Measurements from ENCODE around the gene MYADML2. TPM values are rescaled to one million over a fixed set of nuclear protein-coding genes. Genes with fewer than 3 reads are reported as not detected.
A peak's percentile ranks its signal among the peaks of the same experiment; 100 is the strongest.

The MYADML2 gene
- total RNA-seq, 1 donor from 2014 or later = not detected

- intact Hi-C loops (cut with micrococcal nuclease) = no loop called here
- H3K36me3 Mint-ChIP-seq (ENCODE audit: low read depth) = no peaks in the 10 kb centered on the region
- no peak overlapping the region for H3K4me3 Mint-ChIP-seq (ENCODE audit: low read depth)
- H3K27me3 Mint-ChIP-seq (ENCODE audit: low read depth) = peaks cover 10% of the 10 kb centered on the region
- no peak for DNase-seq (ENCODE audit: low spot score)
- H3K9me3 Mint-ChIP-seq = no peaks in the 10 kb centered on the region
- H3K27ac Mint-ChIP-seq = no peak overlapping the region
- H3K4me1 Mint-ChIP-seq (ENCODE audit: low read depth) = no peaks in the 10 kb centered on the region
These were observed 5.0 kb upstream of the MYADML2 start for GRCh38 chr17:81951785-81952684.

GRCh38 chr17:81950501-81950900 lies 3.5 kb upstream of the MYADML2 start:
- Mint-ChIP-seq H3K9me3 (no peaks in the 10 kb centered on the region), H3K27ac (no peak overlapping the region), H3K4me3 (ENCODE audit: low read depth) (no peak overlapping the region), H3K27me3 (ENCODE audit: low read depth) (peaks cover 11% of the 10 kb centered on the region), H3K4me1 (ENCODE audit: low read depth) (no peaks in the 10 kb centered on the region), H3K36me3 (ENCODE audit: low read depth) (no peaks in the 10 kb centered on the region)
- intact Hi-C loops (cut with micrococcal nuclease) = no loop called here
- no peak for DNase-seq (ENCODE audit: low spot score)

GRCh38 chr17:81948635-81949378 lies 1.8 kb upstream of the MYADML2 start:
- H3K9me3 Mint-ChIP-seq = no peaks in the 10 kb centered on the region
- H3K4me1 Mint-ChIP-seq (ENCODE audit: low read depth) = no peaks in the 10 kb centered on the region
- intact Hi-C loops (cut with micrococcal nuclease) = no loop called here

GRCh38 chr17:81944858-81945257 lies 2.2 kb downstream of the MYADML2 start:
- no peaks in the 10 kb centered on the region for H3K4me1 Mint-ChIP-seq (ENCODE audit: low read depth)
- H3K36me3 Mint-ChIP-seq (ENCODE audit: low read depth) = no peaks in the 10 kb centered on the region
- peaks cover 3% of the 10 kb centered on the region for H3K27me3 Mint-ChIP-seq (ENCODE audit: low read depth)
- no peak overlapping the region for H3K27ac Mint-ChIP-seq
- H3K9me3 Mint-ChIP-seq = no peaks in the 10 kb centered on the region
- H3K4me3 Mint-ChIP-seq (ENCODE audit: low read depth) = no peak overlapping the region
- intact Hi-C loops (cut with micrococcal nuclease) = no loop called here
- no peak for DNase-seq (ENCODE audit: low spot score)

More at GRCh38 chr17:81948635-81949378, 1.8 kb upstream of the MYADML2 start:
- peaks cover 11% of the 10 kb centered on the region for H3K27me3 Mint-ChIP-seq (ENCODE audit: low read depth)
- no peaks in the 10 kb centered on the region for H3K36me3 Mint-ChIP-seq (ENCODE audit: low read depth)
- H3K27ac Mint-ChIP-seq = no peak overlapping the region
- no peak for DNase-seq (ENCODE audit: low spot score)
- H3K4me3 Mint-ChIP-seq (ENCODE audit: low read depth) = no peak overlapping the region

- H3K36me3 Mint-ChIP-seq (ENCODE audit: low read depth) = no peaks in the 10 kb centered on the region
- H3K4me1 Mint-ChIP-seq (ENCODE audit: low read depth) = peaks cover 3% of the 10 kb centered on the region
- no peak overlapping the region for H3K27ac Mint-ChIP-seq
- peaks cover 2% of the 10 kb centered on the region for H3K27me3 Mint-ChIP-seq (ENCODE audit: low read depth)
- H3K9me3 Mint-ChIP-seq = no peaks in the 10 kb centered on the region
- intact Hi-C loops (cut with micrococcal nuclease) = no loop called here
- no peak overlapping the region for H3K4me3 Mint-ChIP-seq (ENCODE audit: low read depth)
- no peak for DNase-seq (ENCODE audit: low spot score)
These were observed 4.9 kb downstream of the MYADML2 start for GRCh38 chr17:81942167-81942553.

GRCh38 chr17:81941484-81942166 lies 5.4 kb downstream of the MYADML2 start:
- Mint-ChIP-seq H3K27ac (no peak overlapping the region), H3K4me1 (ENCODE audit: low read depth) (peaks cover 3% of the 10 kb centered on the region), H3K4me3 (ENCODE audit: low read depth) (no peak overlapping the region), H3K27me3 (ENCODE audit: low read depth) (no peaks in the 10 kb centered on the region), H3K9me3 (no peaks in the 10 kb centered on the region), H3K36me3 (ENCODE audit: low read depth) (no peaks in the 10 kb centered on the region)
- intact Hi-C loops (cut with micrococcal nuclease) = no loop called here
- DNase-seq (ENCODE audit: low spot score) = no peak

- H3K4me3 Mint-ChIP-seq (ENCODE audit: low read depth) = no peak overlapping the region
- H3K36me3 Mint-ChIP-seq (ENCODE audit: low read depth) = no peaks in the 10 kb centered on the region
- H3K9me3 Mint-ChIP-seq = no peaks in the 10 kb centered on the region
- DNase-seq (ENCODE audit: low spot score) = no peak
- H3K27ac Mint-ChIP-seq = no peak overlapping the region
- no peaks in the 10 kb centered on the region for H3K27me3 Mint-ChIP-seq (ENCODE audit: low read depth)
- intact Hi-C loops (cut with micrococcal nuclease) = no loop called here
- peaks cover 7% of the 10 kb centered on the region for H3K4me1 Mint-ChIP-seq (ENCODE audit: low read depth)
These were observed 6.2 kb downstream of the MYADML2 start for GRCh38 chr17:81940538-81941483.

GRCh38 chr17:81939881-81940385 lies 7.1 kb downstream of the MYADML2 start:
- peaks cover 4% of the 10 kb centered on the region for H3K36me3 Mint-ChIP-seq (ENCODE audit: low read depth)
- H3K4me3 Mint-ChIP-seq (ENCODE audit: low read depth) = no peak overlapping the region
- H3K9me3 Mint-ChIP-seq = no peaks in the 10 kb centered on the region
- H3K27ac Mint-ChIP-seq = no peak overlapping the region
- no peak for DNase-seq (ENCODE audit: low spot score)
- intact Hi-C loops (cut with micrococcal nuclease) = no loop called here
- peaks cover 8% of the 10 kb centered on the region for H3K4me1 Mint-ChIP-seq (ENCODE audit: low read depth)
- H3K27me3 Mint-ChIP-seq (ENCODE audit: low read depth) = no peaks in the 10 kb centered on the region

- H3K9me3 Mint-ChIP-seq = no peaks in the 10 kb centered on the region
- intact Hi-C loops (cut with micrococcal nuclease) = no loop called here
- peaks cover 5% of the 10 kb centered on the region for H3K36me3 Mint-ChIP-seq (ENCODE audit: low read depth)
- H3K27ac Mint-ChIP-seq = no peak overlapping the region
- DNase-seq (ENCODE audit: low spot score) = no peak
- no peaks in the 10 kb centered on the region for H3K27me3 Mint-ChIP-seq (ENCODE audit: low read depth)
- peaks cover 8% of the 10 kb centered on the region for H3K4me1 Mint-ChIP-seq (ENCODE audit: low read depth)
- no peak overlapping the region for H3K4me3 Mint-ChIP-seq (ENCODE audit: low read depth)
These were observed 7.8 kb downstream of the MYADML2 start for GRCh38 chr17:81939218-81939617.

GRCh38 chr17:81935709-81936084 lies 11.3 kb downstream of the MYADML2 start:
- H3K9me3 Mint-ChIP-seq = no peaks in the 10 kb centered on the region
- no peaks in the 10 kb centered on the region for H3K27me3 Mint-ChIP-seq (ENCODE audit: low read depth)
- peaks cover 19% of the 10 kb centered on the region for H3K36me3 Mint-ChIP-seq (ENCODE audit: low read depth)
- H3K27ac Mint-ChIP-seq = peak overlapping the region; percentile 5
- peak overlapping the region; percentile 87 for H3K4me3 Mint-ChIP-seq (ENCODE audit: low read depth)
- intact Hi-C loops (cut with micrococcal nuclease) = no loop called here
- no peak for DNase-seq (ENCODE audit: low spot score)
- H3K4me1 Mint-ChIP-seq (ENCODE audit: low read depth) = peaks cover 12% of the 10 kb centered on the region

GRCh38 chr17:81934850-81935708 lies 12.0 kb downstream of the MYADML2 start:
- Mint-ChIP-seq H3K36me3 (ENCODE audit: low read depth) (peaks cover 19% of the 10 kb centered on the region), H3K9me3 (no peaks in the 10 kb centered on the region), H3K27me3 (ENCODE audit: low read depth) (no peaks in the 10 kb centered on the region), H3K4me1 (ENCODE audit: low read depth) (peaks cover 12% of the 10 kb centered on the region), H3K27ac (no peak overlapping the region), H3K4me3 (ENCODE audit: low read depth) (peak overlapping the region; percentile 87)
- intact Hi-C loops (cut with micrococcal nuclease) = no loop called here
- no peak for DNase-seq (ENCODE audit: low spot score)

All from activated T-helper 2 cell treated with anti-CD3 and anti-CD28 coated beads, Interferon-gamma antibody, Interleukin-2, Interleukin-4, amounts not matched to agents 10 μg/mL and 5 μg/mL and 100 μg/mL, durations not matched to agents 14 hours and 24 hours and 36 hours (primary cell).